Activated CD4-positive, alpha-beta T cell treated with anti-CD3 and anti-CD28 coated beads, Interleukin-2, amount 50 U/mL, for 4 hours (primary cell): ENCODE measurements around the gene TRPC1.

Experiments used
- DNase-seq, 2 experiments: peaks; one replicate each; pipeline ENCODE4 v3.0.0-alpha.2; 2020

TRPC1 gene

DNA sequence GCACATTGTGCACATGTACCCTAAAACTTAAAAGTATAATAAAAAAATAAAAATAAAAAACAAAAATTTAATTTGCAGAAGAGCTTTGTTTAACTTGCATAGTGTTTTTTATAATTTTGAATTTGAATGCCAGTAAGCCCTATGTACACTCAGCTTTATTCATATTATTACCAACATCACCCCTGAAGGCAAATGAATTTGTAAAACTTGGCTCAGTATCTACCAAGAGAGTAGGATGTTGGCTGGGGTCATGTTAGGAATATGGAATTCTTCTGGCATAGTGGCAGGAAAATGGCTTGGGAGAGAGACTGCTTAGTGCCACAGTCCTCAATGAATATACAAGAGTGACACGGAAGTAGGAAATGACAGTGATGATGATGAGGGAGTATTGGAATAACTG, 30.7 kb downstream of the TRPC1 start:
- DNase-seq: no peak

DNA sequence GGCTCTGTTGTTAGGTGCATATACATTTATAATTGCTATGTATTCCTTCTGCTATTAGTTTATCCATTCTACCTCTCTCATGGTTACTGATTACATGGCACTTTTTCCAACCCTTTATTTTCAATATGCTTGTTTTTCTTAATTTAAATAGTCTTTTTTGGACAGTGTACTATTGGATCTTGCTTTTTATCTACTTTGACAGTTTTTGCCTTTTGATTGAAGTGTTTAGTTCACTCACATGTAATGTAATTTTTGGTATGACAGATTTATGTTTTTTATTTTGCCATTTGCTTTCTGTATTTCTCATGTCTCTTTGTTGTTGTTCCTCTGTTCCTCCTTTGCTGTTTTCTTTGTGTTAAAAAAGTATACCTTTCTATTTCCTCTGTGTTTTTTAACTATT, 44.5 kb downstream of the TRPC1 start:
- no peak for DNase-seq

DNA sequence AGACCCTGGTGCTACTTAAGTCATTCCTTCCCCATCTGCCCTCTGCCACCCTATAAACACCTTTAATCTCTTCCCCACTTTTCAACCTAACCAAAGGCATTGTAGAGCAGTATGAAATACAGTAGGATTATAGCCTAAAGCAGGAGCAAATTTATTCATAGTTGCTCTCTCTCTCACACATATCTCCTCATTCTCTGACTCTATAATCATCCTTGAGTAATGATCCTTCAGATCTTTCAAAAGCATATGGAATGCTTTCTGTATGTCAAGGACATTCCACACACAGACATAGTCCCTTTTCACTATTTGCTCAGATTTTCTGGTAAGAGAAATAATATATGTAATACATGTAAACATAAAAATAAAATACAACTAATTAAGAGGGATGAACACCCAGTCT, 54.1 kb downstream of the TRPC1 start:
- no peak for DNase-seq

DNA sequence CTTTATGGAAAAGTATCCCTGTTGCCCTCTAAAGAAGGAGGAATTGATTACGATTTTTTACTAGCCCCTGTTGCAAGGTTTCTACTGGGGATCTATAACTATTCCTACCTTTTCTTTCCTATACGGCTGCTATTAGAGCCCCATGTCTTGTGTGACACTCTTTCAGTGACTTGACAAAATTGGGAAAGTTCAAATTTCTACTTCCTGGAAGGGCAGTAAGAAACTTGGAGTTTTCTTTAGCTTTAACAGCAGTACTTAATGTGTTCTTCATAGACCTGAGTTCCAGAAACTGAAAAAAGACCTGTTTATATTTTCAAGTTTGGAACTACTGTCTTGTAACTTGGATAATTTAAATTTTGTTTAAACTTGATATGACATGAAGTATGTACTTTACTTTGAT, 54.7 kb downstream of the TRPC1 start:
- no peak for DNase-seq

DNA sequence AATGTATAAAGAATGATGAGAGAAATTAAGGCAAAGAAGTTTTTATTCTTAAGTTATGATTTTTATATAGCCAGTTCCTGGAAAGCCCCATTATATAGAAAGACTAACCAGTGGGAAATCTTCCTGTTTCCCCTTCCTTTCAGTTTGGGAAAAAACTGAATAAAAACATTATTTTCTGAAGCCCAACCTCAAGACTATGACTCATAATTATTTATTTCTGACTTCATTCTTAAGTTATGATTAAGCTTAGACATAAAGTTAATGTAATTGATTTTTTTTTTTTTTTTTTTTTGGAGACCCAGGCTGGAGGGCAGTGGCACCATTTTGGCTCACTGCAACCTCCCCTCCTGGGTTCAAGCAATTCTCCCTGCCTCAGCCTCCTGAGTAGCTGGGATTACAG, 55.8 kb downstream of the TRPC1 start:
- no peak for DNase-seq

DNA sequence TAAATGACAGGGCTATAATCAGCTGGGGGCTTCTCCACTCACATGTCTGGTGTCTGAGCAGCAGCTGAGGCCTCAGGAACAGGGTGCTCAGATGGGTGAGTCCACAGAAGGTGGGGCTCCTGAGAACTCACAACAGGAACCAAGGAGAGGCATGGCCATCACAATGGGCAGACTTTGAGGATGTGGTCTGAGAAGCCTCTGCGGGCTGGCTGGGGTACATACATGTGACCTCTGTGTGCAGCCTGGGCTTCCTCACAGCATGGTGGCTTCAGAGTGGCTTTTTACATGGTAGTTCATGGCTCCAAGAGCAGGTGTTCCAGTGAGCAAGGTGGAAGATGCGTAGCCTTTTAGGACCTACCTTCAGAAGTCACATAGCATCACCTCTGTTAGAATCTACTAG, 58.8 kb downstream of the TRPC1 start:
- no peak for DNase-seq

DNA sequence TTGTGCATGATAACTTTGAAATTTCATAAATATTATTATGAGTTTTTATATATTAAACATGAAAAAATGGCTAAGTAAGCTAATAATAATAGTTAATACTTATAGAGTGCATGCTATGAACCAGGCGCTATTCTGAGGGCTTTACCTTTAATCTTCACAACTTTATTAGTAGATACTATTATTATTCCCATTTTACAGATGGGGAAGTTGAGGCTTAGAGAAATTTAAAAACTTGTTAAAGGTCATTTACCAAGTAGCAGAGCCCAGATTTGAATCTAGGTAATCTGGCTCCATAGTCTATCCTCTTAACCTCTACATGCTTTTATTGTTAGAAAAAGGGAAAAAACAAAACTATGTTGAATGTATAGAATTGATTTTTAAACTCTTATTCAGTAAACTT, 60.4 kb downstream of the TRPC1 start:
- no peak for DNase-seq

DNA sequence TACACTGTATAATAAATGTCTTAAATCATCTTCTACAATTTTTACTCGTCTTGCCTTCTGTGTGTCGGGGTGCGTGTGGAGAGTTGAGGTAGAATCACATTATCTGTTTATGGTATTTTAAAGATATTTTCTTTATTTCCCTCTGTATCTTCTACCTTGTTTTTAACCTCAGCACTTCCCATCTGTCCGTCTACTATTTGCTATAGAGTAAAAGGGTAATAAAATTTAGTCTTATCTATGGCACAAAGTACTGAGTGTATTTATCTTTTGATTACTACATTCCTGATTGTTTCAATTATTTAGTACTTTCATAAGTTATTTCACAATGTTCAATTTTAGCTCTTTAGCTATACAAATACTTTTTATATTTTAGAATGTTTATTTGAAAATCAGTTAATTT, 62.2 kb downstream of the TRPC1 start:
- no peak for DNase-seq

DNA sequence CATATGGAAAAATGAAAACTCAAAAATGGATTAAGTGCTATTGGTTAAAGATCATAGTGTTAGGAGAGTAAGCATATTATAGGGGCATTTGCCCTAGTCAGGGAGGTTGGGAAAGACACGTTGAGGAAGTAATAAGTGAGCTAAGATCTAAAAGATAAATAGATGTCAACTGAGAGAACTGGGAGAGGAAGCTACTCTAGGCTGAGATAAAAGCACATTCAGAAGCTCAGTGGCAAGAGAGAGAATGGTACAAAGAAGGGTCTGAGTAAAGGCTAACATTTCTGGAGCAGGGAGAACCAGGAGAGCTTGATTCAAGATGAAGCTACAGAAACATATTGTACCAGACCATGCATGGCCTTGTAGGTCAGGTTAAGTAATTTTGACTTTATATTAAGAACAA, 63.9 kb downstream of the TRPC1 start:
- no peak for DNase-seq

DNA sequence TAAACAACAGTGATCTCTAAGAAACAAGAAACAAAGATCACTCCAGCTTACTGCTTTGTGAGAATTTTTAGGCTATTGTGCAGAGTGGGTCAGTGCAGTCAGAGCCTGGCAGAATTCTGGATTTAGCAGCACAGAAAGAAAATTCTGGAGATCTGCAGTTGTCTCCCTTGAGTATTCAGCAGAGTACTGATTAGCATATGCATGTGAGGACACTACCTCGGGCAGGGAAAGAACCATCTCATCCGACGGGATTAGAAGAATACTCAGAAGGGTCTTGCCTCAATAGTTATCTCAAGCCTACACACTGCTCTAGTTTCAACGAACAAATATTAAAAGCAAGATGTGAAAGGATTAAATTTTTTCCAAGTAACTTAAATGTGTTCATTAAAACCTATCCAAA, 70.7 kb downstream of the TRPC1 start:
- no peak for DNase-seq

DNA sequence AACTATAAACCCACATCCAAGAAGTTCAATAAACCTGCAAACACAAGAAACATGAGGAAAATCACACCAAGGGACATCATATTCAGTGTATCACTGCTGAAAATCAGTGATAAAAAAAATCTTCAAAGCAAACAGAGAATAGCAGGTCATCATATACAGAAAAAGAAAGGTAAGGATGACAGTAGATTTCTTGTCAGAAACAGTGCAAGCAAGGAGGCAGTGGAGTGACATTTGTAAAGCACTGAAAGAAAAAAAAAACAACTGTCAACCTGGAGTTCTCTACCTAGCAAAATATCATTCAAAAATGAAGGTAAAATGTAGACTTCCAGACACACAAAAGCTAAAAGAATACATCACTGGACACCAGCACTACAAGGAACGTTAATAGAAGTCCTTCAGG, 71.5 kb downstream of the TRPC1 start:
- no peak for DNase-seq

DNA sequence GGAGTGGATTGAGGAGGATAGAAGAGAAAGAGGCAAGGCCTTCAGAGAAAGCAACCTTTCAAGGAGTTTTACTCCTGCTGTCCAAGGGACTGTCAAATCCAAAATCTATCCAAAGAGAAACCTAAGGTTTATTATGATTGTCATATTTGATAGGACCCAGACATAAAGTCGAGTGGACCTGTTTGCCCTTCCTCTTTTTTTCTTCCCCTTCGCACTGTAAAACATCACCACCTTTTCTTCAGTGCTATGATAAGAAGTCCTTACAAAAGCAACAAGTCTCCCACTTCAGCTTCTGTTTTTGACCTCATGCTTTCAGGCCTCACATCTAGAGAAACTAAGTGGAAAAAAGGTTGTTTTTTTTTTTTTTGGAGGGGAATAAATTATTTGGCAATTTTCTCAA, 73.0 kb downstream of the TRPC1 start:
- no peak for DNase-seq

DNA sequence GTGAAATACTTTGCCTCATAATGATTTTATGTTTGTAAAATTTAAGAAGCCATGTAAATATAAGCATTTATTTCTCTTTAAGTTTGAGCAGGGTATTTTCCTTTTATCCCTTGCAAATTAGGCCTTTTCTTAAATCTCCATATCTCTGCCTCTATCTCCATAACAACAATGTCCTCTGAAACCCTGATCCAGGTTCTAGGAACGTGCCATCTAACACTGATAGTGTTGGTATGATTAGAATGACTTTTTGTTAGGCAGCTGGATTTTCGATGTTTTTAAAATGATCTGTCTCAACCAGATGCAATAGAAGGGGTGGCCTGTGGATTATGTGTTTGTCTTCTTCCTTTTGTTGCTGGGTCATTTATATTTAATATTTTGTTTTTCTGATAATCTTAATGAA, 77.9 kb downstream of the TRPC1 start:
- no peak for DNase-seq

DNA sequence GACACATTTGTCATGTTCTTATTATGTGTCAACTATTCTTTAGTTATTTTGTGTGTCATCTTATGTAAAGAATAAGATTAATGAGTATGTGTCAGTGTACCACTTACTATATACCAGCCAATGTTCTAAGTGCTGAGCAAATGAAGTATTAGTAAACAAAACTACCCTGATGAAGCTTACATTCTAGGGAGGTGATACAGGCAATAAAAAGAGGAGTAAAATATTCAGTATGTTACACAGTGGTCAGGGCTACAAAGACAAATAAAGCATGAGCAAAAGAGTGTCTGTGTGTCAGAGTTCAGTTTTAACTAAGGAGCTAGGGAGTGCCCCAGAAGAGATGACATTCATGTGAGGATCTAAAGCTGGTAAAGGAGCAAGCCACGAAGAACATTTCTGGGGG, 79.1 kb downstream of the TRPC1 start:
- no peak for DNase-seq

DNA sequence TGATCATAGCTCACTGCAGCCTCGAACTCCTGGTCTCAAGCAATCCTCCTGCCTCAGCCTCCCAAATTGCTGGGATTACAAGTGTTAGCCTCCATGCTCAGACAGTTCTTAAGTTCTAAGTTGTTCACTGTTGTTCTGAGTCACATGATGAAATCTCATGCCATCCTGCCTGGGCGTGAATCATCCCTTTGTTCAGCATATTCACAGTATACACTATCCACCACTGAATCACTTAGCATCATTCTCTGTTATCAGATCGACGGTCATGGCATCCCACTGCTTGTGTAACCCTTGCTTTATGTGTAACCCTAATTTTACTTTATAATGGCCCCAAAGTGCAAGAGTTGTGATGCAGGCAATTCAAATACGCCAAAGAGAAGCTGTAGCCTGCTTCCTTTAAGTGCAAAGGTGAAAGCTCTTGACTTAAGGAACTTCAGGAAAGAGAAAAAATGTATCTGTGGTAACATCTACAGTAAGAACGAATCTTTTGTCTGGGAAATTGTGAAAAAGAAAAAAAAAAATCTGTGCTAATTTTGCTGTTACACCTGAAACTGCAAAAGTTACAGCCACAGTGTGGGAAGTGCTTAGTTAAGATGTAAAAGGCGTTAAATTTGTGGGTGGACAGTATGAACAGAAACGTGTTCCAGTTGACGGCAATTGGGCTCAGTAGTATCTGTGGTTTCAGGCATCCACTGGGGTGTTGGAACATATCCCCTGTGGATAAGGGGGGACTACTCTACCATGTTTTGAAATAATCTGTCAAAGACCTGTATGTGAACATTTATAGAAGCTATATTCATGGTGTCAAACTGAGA, 84.5 kb downstream of the TRPC1 start:
- no peak for DNase-seq

DNA sequence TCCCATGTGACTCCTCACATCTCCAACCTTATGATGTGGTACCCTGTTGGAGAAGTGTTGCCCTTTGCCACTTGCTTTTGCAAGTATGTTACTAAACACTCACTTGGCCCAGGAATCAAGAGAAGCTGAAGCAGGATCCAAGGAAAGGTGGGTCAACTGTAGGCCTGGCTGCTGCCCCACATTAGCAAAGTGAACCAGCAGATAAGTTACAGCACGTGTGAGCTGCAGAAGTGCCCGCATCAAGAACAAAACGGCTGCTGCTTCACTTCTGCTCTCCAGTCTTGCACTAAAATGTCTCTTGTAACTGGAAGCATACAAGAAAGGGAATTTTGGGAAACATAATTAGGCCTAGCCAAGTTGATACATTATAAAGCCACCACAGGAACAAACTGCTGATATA, 85.4 kb downstream of the TRPC1 start:
- DNase-seq: no peak

DNA sequence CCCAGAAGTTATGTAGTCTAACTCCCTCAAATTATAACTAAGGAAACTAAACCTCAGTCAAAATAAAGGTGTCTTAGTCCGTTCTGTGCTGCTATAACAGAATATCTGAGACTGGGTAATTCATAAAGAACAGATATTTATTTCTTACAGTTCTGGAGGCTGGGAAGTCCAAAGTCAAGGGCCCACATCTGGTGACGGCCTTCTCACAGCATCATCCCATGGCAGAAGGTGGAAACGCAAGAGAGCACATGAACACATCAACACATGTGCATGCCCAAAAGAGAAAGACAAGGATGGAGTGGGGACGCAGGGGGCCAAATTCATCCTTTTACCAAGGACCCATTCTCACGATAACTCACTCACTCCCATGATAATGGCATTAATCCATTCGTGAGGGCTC, 92.0 kb downstream of the TRPC1 start:
- DNase-seq: no peak

DNA sequence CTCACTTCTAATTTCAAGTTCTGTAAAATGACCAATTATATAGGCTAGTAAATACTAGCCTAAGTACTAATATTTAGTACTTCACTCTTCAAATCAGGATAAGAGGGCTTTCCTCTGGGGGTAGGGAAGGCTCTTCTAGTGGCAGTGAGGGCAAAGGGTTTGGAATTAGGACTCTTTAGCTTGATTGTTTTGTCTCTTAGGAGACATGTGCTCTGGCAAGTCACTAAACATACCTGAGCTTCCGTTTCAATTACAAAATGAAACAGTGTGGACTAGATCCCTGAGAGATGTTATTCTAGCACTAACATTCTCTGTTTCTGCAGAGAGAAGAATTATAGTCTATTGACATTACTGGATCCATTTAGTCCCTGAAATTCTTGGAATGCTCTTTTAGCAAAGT, 93.5 kb downstream of the TRPC1 start:
- DNase-seq: no peak

DNA sequence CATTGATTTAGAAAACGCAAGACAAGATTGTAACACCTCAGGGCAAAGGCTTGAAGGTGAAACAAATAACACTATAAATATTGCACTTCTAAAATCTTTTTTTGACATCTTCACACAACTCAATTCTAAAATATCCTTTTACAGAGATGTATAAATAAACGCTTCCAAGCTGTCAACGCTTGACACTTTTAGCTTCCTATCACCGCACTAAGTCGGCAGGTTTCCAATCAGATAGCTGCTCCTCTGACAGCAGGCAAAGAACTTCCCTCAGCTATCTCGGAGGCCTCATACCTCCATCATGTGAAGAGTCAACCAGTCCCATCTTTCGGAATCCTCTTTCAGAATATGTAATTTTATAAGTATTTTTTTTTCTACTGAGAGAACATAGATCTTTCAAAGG, 94.1 kb downstream of the TRPC1 start:
- DNase-seq: no peak

DNA sequence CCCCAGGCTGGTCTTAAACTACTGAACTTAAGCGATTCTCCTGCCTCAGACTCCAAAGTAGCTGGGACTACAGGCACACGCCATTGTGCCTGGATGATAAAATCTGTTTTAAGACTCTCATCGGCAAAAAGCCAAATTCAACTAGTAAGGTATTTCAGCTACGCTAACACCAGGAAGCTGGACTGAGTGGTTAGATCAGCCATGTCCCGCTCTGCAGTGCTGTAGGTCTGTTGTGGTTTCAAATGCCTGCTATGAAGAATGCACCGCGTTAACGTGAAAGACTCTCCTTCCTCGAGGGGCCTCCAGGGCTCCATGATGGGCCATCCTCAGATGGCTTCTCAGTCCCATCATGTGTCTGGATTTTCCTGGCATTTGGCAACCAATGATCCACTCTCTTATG, 94.8 kb downstream of the TRPC1 start:
- DNase-seq: no peak

DNA sequence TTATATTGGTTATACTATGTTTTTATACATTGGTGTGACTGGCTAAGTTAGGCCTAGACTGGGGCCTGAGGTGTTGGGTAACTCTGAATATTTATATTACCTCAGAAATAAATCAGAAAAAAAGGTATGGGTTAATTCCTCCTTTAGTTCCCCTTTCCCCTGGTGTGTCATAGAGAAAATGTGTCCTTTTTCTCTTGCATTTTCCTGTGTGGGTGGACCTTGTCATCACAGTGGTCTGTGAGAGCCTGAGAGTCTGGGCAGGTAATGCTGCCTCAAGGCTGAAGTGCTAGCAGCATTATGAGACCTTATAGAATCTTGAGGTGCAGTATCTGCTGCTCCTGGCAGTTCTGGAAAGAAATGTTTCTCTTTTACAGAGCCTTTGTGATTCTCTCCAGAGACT, 95.3 kb downstream of the TRPC1 start:
- DNase-seq: no peak

DNA sequence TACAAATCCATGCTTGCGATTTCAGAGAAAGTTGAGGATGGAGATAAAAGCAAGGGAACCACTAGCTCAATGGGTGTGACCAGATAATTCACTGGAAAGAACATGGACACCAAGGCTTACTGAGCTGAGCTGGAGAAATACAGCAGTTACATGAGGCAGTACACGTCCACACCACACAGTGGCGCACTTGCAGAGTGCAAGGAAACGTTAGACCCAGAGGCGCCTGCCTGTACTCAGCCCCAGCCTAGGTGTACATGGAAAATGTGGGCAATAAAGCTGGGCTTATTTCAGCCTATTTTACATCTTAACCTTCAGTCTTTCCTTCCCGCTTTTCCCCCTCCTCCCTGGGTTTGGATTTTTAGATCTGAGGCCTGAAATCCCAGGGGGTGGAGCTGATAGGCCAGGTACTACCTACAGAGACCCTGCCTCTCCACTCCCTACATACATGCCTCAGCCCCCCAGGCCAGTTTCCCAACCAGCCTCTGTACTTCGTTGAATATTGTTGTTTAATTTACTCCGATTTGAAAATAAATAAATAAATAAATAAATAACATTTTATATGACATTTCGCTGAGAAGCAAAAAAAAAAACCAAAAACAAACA, 105.0 kb downstream of the TRPC1 start:
- DNase-seq: peak; percentile 35 to 37

DNA sequence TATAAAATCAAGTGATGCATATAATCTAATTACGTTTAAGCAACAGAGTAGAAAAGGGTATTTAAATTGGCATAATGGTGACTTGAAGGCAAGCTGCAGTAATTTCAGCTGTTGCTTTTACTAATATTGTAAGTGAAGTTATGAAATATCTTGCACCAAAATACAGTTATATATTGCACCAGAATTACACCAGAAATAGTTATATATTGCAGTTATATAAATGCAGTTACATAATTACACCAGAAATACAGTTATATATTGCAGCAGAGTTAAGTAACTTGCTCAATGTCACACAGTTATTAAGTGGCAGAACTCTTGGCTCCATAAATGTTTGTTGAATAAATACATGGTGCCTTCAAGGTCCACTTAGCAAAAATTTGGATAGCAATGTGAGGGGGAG, 113.7 kb downstream of the TRPC1 start:
- DNase-seq: no peak

DNA sequence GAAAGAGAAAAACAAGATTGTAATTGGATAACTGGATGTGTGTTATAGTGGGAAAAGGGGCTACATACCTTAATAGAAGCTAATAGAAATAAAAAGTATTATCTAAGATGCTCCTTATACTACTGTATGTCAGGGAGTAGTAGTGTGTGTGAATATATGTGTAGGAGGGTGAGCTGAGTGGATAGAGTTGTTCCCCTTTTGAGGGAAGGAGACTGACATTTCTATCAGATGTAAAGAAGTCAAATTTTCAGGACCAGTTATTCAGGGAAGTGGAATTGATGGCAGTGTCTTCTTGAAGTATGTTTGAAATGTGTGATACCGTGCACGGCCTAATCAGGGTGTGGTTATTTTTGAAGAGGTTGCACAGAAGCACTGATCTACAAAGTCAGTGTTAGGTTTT, 116.0 kb downstream of the TRPC1 start:
- no peak for DNase-seq

DNA sequence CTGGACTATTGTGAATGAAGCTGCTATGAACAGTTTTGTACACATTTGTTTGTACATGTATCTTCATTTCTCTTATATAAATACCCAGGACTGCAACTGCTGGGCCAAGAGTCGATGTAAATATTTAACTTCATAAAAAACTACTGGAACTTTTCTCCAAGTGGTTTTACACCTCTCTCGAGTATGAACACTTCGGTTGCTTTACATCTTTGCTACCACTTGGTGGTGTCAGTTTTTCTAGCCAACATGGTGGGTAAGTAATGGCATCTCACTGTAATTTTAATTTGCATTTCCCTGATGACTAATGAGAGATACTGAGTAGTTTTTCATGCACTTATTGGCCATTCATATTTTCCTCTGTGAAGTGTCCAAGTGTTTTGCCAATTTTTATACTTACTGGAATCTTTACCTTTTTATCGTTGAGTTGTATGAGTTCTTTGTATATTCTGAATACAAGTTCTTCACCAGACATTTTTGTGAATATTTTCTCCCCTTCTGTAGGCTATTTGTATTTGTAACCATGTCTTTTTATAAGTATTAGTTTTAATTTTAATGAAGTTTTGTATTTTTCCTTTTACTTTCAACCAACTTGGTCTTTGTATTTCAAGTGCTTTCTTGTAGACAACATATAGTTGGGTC, 120.6 kb downstream of the TRPC1 start:
- DNase-seq: no peak
